Lower lobe of right lung (tissue), 2 donors: ENCODE data around the gene SLC25A21. TPM values are rescaled to one million over a fixed set of nuclear protein-coding genes. Genes with fewer than 3 reads are reported as not detected.

Source experiments
- ATAC-seq, 2 donors: fragments of 200-7000 bp; cut with Tn5 transposase; one replicate each; pipeline ENCODE4 v1.9.1; 2020 to 2022; ENCODE audit warnings: mild to moderate bottlenecking in 2 of 2, moderate library complexity in 2 of 2
- DNase-seq: peaks from one replicate; pipeline ENCODE4 v3.0.0-alpha.2; 2020
- H3K27ac ChIP-seq: fragments of 200-600 bp; one replicate; pipeline ENCODE4 v1.8.0; 2022
- H3K27me3 ChIP-seq: fragments of 200-600 bp; one replicate; pipeline ENCODE4 v1.8.0; 2022; ENCODE audit warnings: low read depth
- H3K36me3 ChIP-seq: fragments of 200-600 bp; one replicate; pipeline ENCODE4 v1.8.0; 2022; ENCODE audit warnings: mild to moderate bottlenecking
- H3K4me1 ChIP-seq: fragments of 200-600 bp; one replicate; pipeline ENCODE4 v1.8.0; 2022
- H3K4me3 ChIP-seq: fragments of 200-600 bp; one replicate; pipeline ENCODE4 v1.8.0; 2022; ENCODE audit warnings: mild to moderate bottlenecking
- H3K9me3 ChIP-seq: fragments of 200-600 bp; one replicate; pipeline ENCODE4 v1.8.0; 2022
- CTCF ChIP-seq: fragments of 200-600 bp; IDR thresholded peaks from one replicate; pipeline ENCODE4 v1.8.0; 2022; ENCODE audit warnings: antibody characterized with exemption, mild to moderate bottlenecking
- intact Hi-C: fragments of 100-400 bp; cut with DNase I; formaldehyde crosslinking; loops from one replicate; pipeline ENCODE4 v1.11.0; 2022
- total RNA-seq: library from RNA; stranded (reverse); fragmentation: NEBNext Ultra II Directional; extraction: Animal tissue kit (Norgen Biotek cat#: 25700); gene quantifications from one replicate; pipeline ENCODE4 v1.2.1, GENCODE V29; 2021
- donor health status: DM: no; HTN: yes; CAD: no; lungs with severe emphysema.

SLC25A21 gene
- total RNA-seq, 1 donor from 2014 or later = 0.38 TPM

GRCh38 chr14:37046815-37047214, 125.6 kb downstream of the SLC25A21 start:
- intact Hi-C loops = no loop called here
- H3K27ac ChIP-seq = no peak overlapping the region
- no peaks in the 10 kb centered on the region for H3K36me3 ChIP-seq
- ATAC-seq = no peak
- no peaks in the 10 kb centered on the region for H3K4me1 ChIP-seq
- no peaks in the 10 kb centered on the region for H3K9me3 ChIP-seq
- DNase-seq = no peak
- TF ChIP-seq CTCF = no peak
- H3K4me3 ChIP-seq = no peak overlapping the region
- H3K27me3 ChIP-seq = no peaks in the 10 kb centered on the region

- ATAC-seq (no peak), DNase-seq (no peak)
- H3K36me3 ChIP-seq = no peaks in the 10 kb centered on the region
- H3K4me3 ChIP-seq = no peak overlapping the region
- no peaks in the 10 kb centered on the region for H3K9me3 ChIP-seq
- H3K27me3 ChIP-seq = no peaks in the 10 kb centered on the region
- intact Hi-C loops = no loop called here
- no peak for TF ChIP-seq CTCF
- H3K4me1 ChIP-seq = no peaks in the 10 kb centered on the region
- no peak overlapping the region for H3K27ac ChIP-seq
These were observed 126.9 kb downstream of the SLC25A21 start for GRCh38 chr14:37045340-37046061.

DNA sequence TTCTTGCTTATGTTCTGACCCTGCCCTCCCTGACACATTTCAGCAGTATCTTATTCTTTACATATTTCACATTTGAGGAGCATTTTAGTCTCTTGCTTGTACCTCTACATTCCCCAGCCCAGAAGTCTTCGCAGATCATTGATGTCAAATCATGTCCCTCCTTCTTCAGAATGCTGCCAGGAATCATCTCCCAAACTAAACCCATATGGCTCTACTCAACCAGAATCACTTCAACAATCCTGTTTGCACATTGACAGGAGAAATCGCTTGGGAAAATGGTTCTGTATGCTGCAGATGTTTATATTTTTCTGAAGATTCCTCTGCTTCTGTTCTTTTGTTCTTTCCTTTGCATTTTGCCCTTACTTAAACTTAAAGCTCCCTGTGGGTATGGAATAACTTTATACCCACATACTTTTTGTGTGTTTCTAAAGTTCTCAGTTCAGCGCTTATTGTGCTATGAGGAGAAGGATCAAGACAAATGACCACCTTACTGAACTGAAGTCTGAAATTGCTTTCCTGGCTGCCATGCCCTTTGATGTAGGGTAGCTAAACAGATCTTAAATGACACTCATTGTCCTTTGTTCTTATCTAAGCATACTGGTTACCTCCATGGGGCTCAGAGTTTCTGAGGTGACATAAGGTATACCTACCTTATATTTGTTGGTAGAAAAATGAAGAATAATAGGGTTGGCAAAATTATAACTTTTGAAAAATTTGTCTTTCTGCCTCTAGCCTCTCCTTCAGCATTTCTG, 134.6 kb downstream of the SLC25A21 start:
- Histone ChIP-seq H3K27me3 (no peaks in the 10 kb centered on the region), H3K4me1 (no peaks in the 10 kb centered on the region), H3K4me3 (no peak overlapping the region), H3K9me3 (no peaks in the 10 kb centered on the region), H3K36me3 (no peaks in the 10 kb centered on the region), H3K27ac (no peak overlapping the region)
- DNase-seq = no peak
- intact Hi-C loops = no loop called here
- no peak for TF ChIP-seq CTCF
- no peak for ATAC-seq

DNA sequence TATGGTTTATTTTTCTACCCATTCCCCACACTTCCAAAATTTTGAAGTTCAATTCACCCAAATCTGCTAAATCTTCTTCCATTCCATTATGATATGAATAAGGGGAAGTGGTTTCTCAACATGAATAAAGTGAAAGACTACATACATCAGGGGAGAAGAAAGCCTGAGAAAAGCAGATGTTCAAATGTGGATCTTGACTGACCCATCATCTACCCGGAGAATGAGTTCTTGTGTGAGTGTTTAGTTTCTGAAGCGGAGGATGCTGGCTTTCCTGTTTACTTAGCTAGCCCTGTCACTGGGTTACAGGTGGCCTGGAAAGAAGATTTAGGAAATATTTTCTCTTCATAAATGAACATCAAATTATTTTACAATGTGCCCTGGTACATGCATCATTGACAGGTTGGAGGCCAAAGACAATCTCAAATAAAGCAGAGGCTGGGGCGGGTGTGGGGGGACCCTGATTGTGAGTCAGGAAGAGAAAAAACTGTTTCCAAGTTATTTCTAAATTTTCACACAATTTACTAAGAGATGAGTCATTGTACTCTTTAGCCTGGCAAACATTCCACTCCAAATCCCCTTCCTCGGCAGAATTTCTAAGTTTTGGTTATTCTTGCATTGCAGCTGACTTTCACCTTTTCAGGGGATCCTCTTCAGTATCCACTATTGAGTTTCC, 135.6 kb downstream of the SLC25A21 start:
- no peak overlapping the region for H3K27ac ChIP-seq
- no peaks in the 10 kb centered on the region for H3K4me1 ChIP-seq
- no peaks in the 10 kb centered on the region for H3K9me3 ChIP-seq

More for the DNA sequence above, 135.6 kb downstream of the SLC25A21 start:
- intact Hi-C loops = no loop called here
- no peak for ATAC-seq
- no peak for TF ChIP-seq CTCF
- no peak for DNase-seq
- H3K4me3 ChIP-seq = no peak overlapping the region
- H3K27me3 ChIP-seq = no peaks in the 10 kb centered on the region
- H3K36me3 ChIP-seq = no peaks in the 10 kb centered on the region
